ENCODE results near the gene PLCG2.

PLCG2 gene

DNA sequence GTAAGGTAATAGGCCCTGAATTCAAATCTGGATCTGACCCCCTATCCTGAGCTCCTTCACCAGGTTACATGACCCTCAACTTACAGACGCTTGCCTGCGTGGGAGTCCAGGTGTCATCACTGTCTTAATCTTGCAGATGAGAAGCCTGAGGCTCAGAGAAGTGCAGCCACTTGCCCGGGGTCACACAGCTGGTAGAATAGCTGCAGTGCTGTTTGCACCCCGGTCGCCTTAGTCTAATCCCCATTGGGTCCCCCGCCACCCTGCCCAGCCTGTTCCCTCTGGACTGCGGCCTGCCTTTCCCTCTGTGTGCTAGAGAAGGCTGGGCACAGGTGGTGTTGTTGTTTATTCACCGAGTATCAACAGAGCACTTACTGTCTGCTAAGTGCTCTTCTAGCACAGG lies 125.2 kb downstream of the PLCG2 start:
- no peak for TF ChIP-seq CTCF (IDR thresholded peaks at IDR 0.05; ENCODE audit: control extremely low read depth, extremely low read depth, low read depth, missing control alignments)
- CTCF ChIA-PET: interaction anchor here (1.1 to 3.0 kb wide), 5 partner anchors 10 to 31 kb away, joined by 3 to 7 read pairs (median 3); no protein-coding TSS in a partner anchor
- POLR2A ChIA-PET: no interaction called here
- no peak for DNase-seq (ENCODE audit: extremely low spot score)

DNA sequence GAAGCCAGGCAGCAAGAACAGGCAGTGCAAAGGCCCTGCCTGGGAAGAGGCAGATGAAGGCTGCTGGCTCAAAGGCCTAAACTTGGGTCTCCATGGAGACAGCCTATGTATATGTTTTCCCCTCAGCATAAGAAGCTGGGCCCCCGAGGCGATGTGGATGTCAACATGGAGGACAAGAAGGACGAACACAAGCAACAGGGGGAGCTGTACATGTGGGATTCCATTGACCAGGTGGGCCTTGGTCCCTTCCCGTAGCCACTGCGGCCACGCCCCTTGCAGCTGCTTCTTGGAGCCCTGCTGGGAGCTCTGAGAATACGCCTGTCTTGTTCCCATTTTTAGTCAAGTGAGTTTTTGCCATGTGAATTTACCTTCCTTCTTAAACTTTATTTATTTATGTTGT lies 126.2 kb downstream of the PLCG2 start:
- POLR2A ChIA-PET: no interaction called here
- DNase-seq (ENCODE audit: extremely low spot score): no peak
- TF ChIP-seq CTCF (IDR thresholded peaks at IDR 0.05; ENCODE audit: control extremely low read depth, extremely low read depth, low read depth, missing control alignments): no peak
- CTCF ChIA-PET: interaction anchor here (1.1 to 3.0 kb wide), 8 partner anchors 10 to 32 kb away, joined by 3 to 7 read pairs (median 3); no protein-coding TSS in a partner anchor

DNA sequence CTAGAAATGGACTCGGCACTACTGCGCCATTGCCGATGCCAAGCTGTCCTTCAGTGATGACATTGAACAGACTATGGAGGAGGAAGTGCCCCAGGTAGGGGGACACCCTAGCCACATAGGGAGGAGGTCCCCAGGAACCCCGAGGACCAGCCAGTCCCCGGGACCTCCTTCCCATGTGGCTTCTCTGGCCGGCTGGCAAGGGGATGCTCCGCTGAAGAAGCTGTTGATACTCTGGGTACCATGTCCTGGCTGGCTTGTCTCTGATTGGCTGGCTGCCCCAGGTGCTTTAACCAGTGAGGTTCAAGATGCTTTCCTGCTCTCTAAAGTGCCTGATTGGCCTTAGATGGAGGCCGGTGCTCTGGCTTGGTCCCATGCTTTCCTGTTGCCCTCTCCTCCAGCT lies 128.6 kb downstream of the PLCG2 start:
- CTCF ChIA-PET: interaction anchor here (2.4 kb wide), 1 partner anchor 16 kb away, joined by 6 read pairs; no protein-coding TSS in a partner anchor
- DNase-seq (ENCODE audit: extremely low spot score): no peak
- no peak for TF ChIP-seq CTCF (IDR thresholded peaks at IDR 0.05; ENCODE audit: control extremely low read depth, extremely low read depth, low read depth, missing control alignments)
- POLR2A ChIA-PET: interaction anchor here (0.7 kb wide), 2 partner anchors 11 to 364 kb away, joined by 5 read pairs; no protein-coding TSS in a partner anchor

DNA sequence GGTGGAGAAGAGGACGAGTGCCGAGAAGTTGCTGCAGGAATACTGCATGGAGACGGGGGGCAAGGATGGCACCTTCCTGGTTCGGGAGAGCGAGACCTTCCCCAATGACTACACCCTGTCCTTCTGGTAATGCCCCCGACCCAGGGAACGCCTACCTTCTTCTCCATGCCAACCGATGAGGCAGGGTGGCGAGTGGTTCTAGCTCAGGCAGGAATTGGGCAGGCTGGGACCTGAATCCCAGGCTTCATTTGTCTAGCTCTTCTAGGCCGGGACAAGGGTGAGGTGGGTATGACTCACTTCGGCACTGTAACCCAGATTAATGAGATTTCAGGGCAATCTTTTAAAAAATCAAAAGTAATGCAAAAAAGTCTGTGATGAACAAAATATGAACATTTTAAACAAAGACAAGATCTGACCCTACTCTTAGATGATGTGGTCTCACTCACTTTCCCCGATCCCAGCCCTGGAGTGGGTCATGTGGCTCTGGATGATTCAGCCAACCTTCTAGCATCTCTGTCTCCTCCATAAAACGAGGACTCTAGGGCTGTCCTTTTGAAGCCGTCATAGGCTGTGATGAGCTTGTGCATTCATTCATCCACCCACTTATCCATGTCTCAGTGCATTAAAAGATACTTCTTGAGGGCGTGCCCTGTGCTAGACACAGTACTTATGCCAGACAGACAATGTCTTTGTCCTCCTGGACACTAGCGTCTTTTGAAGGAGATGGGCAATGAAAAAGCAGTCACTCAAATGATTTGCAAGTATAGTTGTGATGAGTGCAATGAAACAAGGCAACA lies 129.6 kb downstream of the PLCG2 start:
- TF ChIP-seq CTCF (IDR thresholded peaks at IDR 0.05; ENCODE audit: control extremely low read depth, extremely low read depth, low read depth, missing control alignments): no peak
- CTCF ChIA-PET: interaction anchor here (1.5 to 2.4 kb wide), 2 partner anchors 11 to 17 kb away, joined by 3 to 6 read pairs; no protein-coding TSS in a partner anchor
- POLR2A ChIA-PET: no interaction called here
- DNase-seq (ENCODE audit: extremely low spot score): no peak

GRCh38 chr16:81910366-81910885 lies 131.3 kb downstream of the PLCG2 start:
- no peak for TF ChIP-seq CTCF (IDR thresholded peaks at IDR 0.05; ENCODE audit: control extremely low read depth, extremely low read depth, low read depth, missing control alignments)
- CTCF ChIA-PET: interaction anchor here (1.1 to 1.7 kb wide), 3 partner anchors 8 to 36 kb away, joined by 3 to 4 read pairs (median 3); no protein-coding TSS in a partner anchor
- POLR2A ChIA-PET: no interaction called here
- no peak for DNase-seq (ENCODE audit: extremely low spot score)

GRCh38 chr16:81912395-81912794 lies 133.3 kb downstream of the PLCG2 start:
- POLR2A ChIA-PET: no interaction called here

More at GRCh38 chr16:81912395-81912794, 133.3 kb downstream of the PLCG2 start:
- no peak for TF ChIP-seq CTCF (IDR thresholded peaks at IDR 0.05; ENCODE audit: control extremely low read depth, extremely low read depth, low read depth, missing control alignments)
- DNase-seq (ENCODE audit: extremely low spot score): no peak
- CTCF ChIA-PET: no interaction called here
